Endodermal cell (in vitro differentiated cells): Measurements from ENCODE around the gene CDC20. TPM values are rescaled to one million over a fixed set of nuclear protein-coding genes. Genes with fewer than 3 reads are reported as not detected.

Experiments used
- DNase-seq: peaks from one replicate; pipeline ENCODE4 v3.0.0-alpha.2; 2017
- H3K27ac ChIP-seq: 2 replicates; pipeline ENCODE4 v1.5.1; 2013; ENCODE audit warnings: mild to moderate bottlenecking, low read depth, low read length, moderate library complexity
- H3K27me3 ChIP-seq: 2 replicates; pipeline ENCODE4 v1.6.1; 2013; ENCODE audit warnings: mild to moderate bottlenecking, low read length, moderate library complexity; ENCODE audit not compliant: insufficient read depth, control insufficient read depth, poor library complexity, severe bottlenecking
- H3K36me3 ChIP-seq: 2 replicates; pipeline ENCODE4 v1.7.0; 2013; ENCODE audit warnings: mild to moderate bottlenecking, low read length, moderate library complexity; ENCODE audit not compliant: control insufficient read depth, insufficient read depth
- H3K4me1 ChIP-seq: one replicate; pipeline ENCODE4 v1.7.0; 2013; ENCODE audit warnings: low read length; ENCODE audit not compliant: control insufficient read depth, insufficient read depth
- H3K4me3 ChIP-seq: 2 replicates; pipeline ENCODE4 v1.5.1; 2013; ENCODE audit warnings: mild to moderate bottlenecking, low read length, moderate library complexity
- H3K9ac ChIP-seq: 2 replicates; pipeline ENCODE4 v1.6.1; 2013; ENCODE audit warnings: mild to moderate bottlenecking, low read length, moderate library complexity; ENCODE audit not compliant: poor library complexity, severe bottlenecking; ENCODE audit errors: extremely low read depth
- H3K9me3 ChIP-seq: 2 replicates; pipeline ENCODE4 v1.6.1; 2013; ENCODE audit warnings: mild to moderate bottlenecking, low read length, moderate library complexity; ENCODE audit not compliant: control insufficient read depth
- H3K27ac Mint-ChIP-seq: 2 replicates; pipeline ENCODE4 v1.8.0; 2020; ENCODE audit warnings: mixed read lengths
- H3K27me3 Mint-ChIP-seq: 2 replicates; pipeline ENCODE4 v1.8.0; 2021; ENCODE audit warnings: mild to moderate bottlenecking, mixed read lengths; ENCODE audit not compliant: insufficient read depth
- H3K36me3 Mint-ChIP-seq: 2 replicates; pipeline ENCODE4 v1.8.0; 2020; ENCODE audit warnings: low read depth, mixed read lengths
- H3K4me1 Mint-ChIP-seq: 2 replicates; pipeline ENCODE4 v1.8.0; 2020; ENCODE audit warnings: mixed read lengths
- H3K4me3 Mint-ChIP-seq: 2 replicates; pipeline ENCODE4 v1.8.0; 2020; ENCODE audit warnings: mild to moderate bottlenecking, moderate library complexity, mixed read lengths
- H3K9me3 Mint-ChIP-seq: 2 replicates; pipeline ENCODE4 v1.8.0; 2020; ENCODE audit warnings: mild to moderate bottlenecking, mixed read lengths
- CTCF ChIP-seq: fragments of 200-600 bp; sonication (generic); conservative IDR thresholded peaks from 2 replicates; pipeline ENCODE4 v1.5.0; 2021; ENCODE audit warnings: antibody characterized with exemption, mild to moderate bottlenecking
- WGBS, 2 experiments: methylation state at CpG; one replicate each; pipeline versions ENCODE4 v1.1.5 to v1.1.7; 2013; ENCODE audit warnings: missing lambda C conversion rate in 2 of 2, mixed read lengths in 1 of 2; ENCODE audit not compliant: insufficient coverage in 1 of 2, insufficient read length in 1 of 2; 5-methylcytosine and 5-hydroxymethylcytosine counted together
- total RNA-seq, 2 donors: library from RNA; stranded (reverse); fragmentation: NEBNext Ultra II Directional in 1 of 2; extraction: Animal tissue kit (Norgen Biotek cat#: 25700) in 1 of 2; gene quantifications; 2 replicates in 1 of 2; 3 replicates in 1 of 2; pipeline ENCODE4 v1.2.1, GENCODE V29; 2021

CDC20 gene
- total RNA-seq, 2 donors from 2014 or later, result 126 to 149 TPM

DNA sequence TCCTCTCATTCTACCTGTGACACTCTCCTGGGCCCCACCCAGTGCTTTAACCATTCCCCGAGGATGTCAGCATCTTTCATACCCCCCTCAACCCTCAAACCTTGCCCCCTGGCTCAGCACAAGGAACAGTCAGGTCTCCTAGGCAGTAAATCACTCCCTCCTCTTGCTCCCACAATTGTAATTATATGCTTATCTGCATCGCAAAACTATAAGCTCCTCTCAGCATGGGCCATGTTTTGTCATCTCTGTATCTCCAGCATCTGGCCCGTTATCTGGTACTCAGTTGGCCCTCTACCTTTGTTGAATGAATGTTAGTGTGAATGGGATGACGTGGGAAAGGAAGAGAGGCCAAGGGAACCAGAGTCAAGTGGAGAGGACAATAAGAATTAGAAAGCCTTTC is 11.8 kb downstream of the CDC20 start:
- Mint-ChIP-seq H3K4me1 (peaks cover 22% of the 10 kb centered on the region), H3K4me3 (no peak overlapping the region), H3K9me3 (no peaks in the 10 kb centered on the region), H3K27me3 (no peaks in the 10 kb centered on the region), H3K27ac (no peak overlapping the region), H3K36me3 (peaks cover 3% of the 10 kb centered on the region)
- H3K36me3 ChIP-seq, result no peaks in the 10 kb centered on the region
- WGBS, 2 experiments, result 63 to 69% methylated on average over 3 to 4 of the region's 4 CpGs
- no peak for TF ChIP-seq CTCF
- DNase-seq, result peak; percentile 60
- H3K4me1 ChIP-seq, result peaks cover 5% of the 10 kb centered on the region
- H3K27me3 ChIP-seq, result no peaks in the 10 kb centered on the region
- no peak overlapping the region for H3K4me3 ChIP-seq
- H3K9ac ChIP-seq, result no peak overlapping the region
- no peak overlapping the region for H3K27ac ChIP-seq
- H3K9me3 ChIP-seq, result no peaks in the 10 kb centered on the region

GRCh38 chr1:43372172-43372571 is 13.4 kb downstream of the CDC20 start:
- H3K4me1 ChIP-seq, result peaks cover 5% of the 10 kb centered on the region
- H3K9me3 ChIP-seq, result no peaks in the 10 kb centered on the region
- H3K27me3 ChIP-seq, result no peaks in the 10 kb centered on the region
- TF ChIP-seq CTCF, result no peak
- Mint-ChIP-seq H3K4me1 (peaks cover 14% of the 10 kb centered on the region), H3K27me3 (no peaks in the 10 kb centered on the region), H3K27ac (no peak overlapping the region), H3K36me3 (no peaks in the 10 kb centered on the region), H3K4me3 (no peak overlapping the region), H3K9me3 (no peaks in the 10 kb centered on the region)
- no peak overlapping the region for H3K9ac ChIP-seq
- no peak for DNase-seq
- no peak overlapping the region for H3K27ac ChIP-seq
- H3K4me3 ChIP-seq, result no peak overlapping the region
- H3K36me3 ChIP-seq, result no peaks in the 10 kb centered on the region
- 95% methylated on average over 4 to 5 of the region's 5 CpGs for WGBS, 2 experiments

DNA sequence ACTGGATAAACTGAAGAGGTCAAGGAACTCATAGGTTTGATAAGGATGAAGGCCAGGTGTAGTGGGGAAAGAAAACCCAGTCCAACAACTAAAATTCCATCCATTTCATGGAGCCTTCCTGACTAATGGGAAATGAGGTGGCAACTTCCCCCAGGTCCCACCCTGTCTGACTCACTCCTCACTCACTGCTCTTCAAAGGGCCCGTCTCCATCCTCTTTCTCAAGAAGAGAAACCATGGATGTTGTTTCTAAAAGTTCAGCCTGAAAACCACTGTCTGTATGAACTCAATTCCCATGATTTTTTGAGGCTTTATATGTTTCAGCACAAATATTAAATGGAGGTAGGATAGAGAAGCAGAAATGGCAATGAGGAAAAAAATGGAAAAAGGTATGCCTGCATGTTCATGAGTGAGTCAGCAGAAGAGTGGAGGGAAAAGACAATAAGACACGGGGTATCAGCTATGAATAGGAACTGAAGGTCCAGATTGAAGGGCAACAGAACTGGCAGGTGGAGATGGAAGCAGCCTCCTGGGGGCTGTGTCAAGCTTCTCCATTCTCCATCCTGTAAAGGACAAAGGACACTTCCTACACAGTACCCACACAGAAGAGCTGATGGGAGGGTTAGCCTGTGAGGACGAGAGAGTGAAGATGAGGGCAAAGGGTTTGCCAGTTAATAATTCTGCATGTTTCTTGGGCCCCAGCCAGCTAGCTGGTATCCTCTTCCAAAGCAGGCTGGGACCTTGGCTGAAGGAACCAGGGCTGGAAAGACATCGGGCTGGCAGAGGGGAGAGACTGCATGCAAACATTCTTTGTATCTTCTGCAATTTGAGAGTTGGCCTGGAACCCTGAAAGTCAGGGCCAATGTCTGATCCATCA is 14.5 kb downstream of the CDC20 start:
- H3K36me3 Mint-ChIP-seq, result no peaks in the 10 kb centered on the region
- no peak overlapping the region for H3K27ac Mint-ChIP-seq
- Histone ChIP-seq H3K4me3 (no peak overlapping the region), H3K27ac (no peak overlapping the region), H3K36me3 (no peaks in the 10 kb centered on the region), H3K9me3 (no peaks in the 10 kb centered on the region), H3K27me3 (no peaks in the 10 kb centered on the region), H3K4me1 (peaks cover 5% of the 10 kb centered on the region), H3K9ac (no peak overlapping the region)
- TF ChIP-seq CTCF, result no peak
- H3K4me1 Mint-ChIP-seq, result peaks cover 13% of the 10 kb centered on the region
- no peak overlapping the region for H3K4me3 Mint-ChIP-seq
- no peak for DNase-seq
- H3K9me3 Mint-ChIP-seq, result no peaks in the 10 kb centered on the region
- no peaks in the 10 kb centered on the region for H3K27me3 Mint-ChIP-seq
- whole genome bisulfite sequencing, 2 experiments, result 83 to 86% methylated on average over 4 of the region's 4 CpGs
